H1 (cell line): ENCODE results near the gene SLC35E3.
"Not testable (repeated sequence)": the region's sequence is repeated elsewhere in the genome, so short reads cannot be mapped to it uniquely, and the experiment has no call there.

Experiments
- BRCA1 ChIP-seq: IDR thresholded peaks from 2 replicates; pipeline ENCODE4 v1.6.1; 2012; ENCODE audit warnings: low read depth, low read length, improper control_type of control experiment
- CBX5 ChIP-seq: fragments of 300-800, 300-1000 bp; sonication (generic); IDR thresholded peaks from 2 replicates; pipeline ENCODE4 v1.7.1; 2016; ENCODE audit warnings: antibody characterized with exemption, low read length, low read depth
- CHD1 ChIP-seq: IDR thresholded peaks from 2 replicates; pipeline ENCODE4 v1.6.1; 2012; ENCODE audit warnings: low read depth, low read length, improper control_type of control experiment
- CHD2 ChIP-seq: IDR thresholded peaks from 2 replicates; pipeline ENCODE4 v1.6.1; 2012; ENCODE audit warnings: low read length, improper control_type of control experiment
- GTF2F1 ChIP-seq: IDR thresholded peaks from 2 replicates; pipeline ENCODE4 v1.6.1; 2012; ENCODE audit warnings: low read depth, low read length, improper control_type of control experiment, borderline replicate concordance
- HDAC2 ChIP-seq, 2 experiments: fragments of 300-600 bp in 1 of 2; sonication (generic) in 1 of 2; IDR thresholded peaks; 2 replicates each; pipeline ENCODE4 v1.6.1; 2011 to 2012; ENCODE audit warnings: low read depth in 2 of 2, low read length in 2 of 2, mild to moderate bottlenecking in 2 of 2, moderate library complexity in 2 of 2, borderline replicate concordance in 1 of 2, inconsistent platforms in 1 of 2
- JUND ChIP-seq: IDR thresholded peaks from 2 replicates; pipeline ENCODE4 v1.6.1; 2011; ENCODE audit warnings: mild to moderate bottlenecking, improper control_type of control experiment, low read length
- KDM5A ChIP-seq: fragments of 200-600 bp; IDR thresholded peaks from 2 replicates; pipeline ENCODE4 v1.7.1; 2012; ENCODE audit warnings: mild to moderate bottlenecking, low read length, inconsistent platforms, mixed read lengths
- POLR2A ChIP-seq, 2 experiments: IDR thresholded peaks; 1 replicate in 1 of 2; 2 replicates in 1 of 2; pipeline ENCODE4 v1.6.1; 2011; ENCODE audit warnings: low read depth in 2 of 2, low read length in 2 of 2, mild to moderate bottlenecking in 2 of 2; ENCODE audit errors: control extremely low read depth in 1 of 2
- RNF2 ChIP-seq: fragments of 200-900, 300-1000 bp; sonication (generic); IDR thresholded peaks from 2 replicates; pipeline ENCODE4 v1.7.1; 2016; ENCODE audit warnings: borderline replicate concordance, low read depth, mild to moderate bottlenecking, antibody characterized with exemption, low read length; ENCODE audit not compliant: poor library complexity, severe bottlenecking; ENCODE audit errors: missing control alignments
- SP1 ChIP-seq: IDR thresholded peaks from 2 replicates; pipeline ENCODE4 v1.6.1; 2011; ENCODE audit warnings: low read depth, low read length
- TAF1 ChIP-seq: IDR thresholded peaks from 2 replicates; pipeline ENCODE4 v1.6.1; 2011; ENCODE audit warnings: mild to moderate bottlenecking, low read depth, low read length
- TBP ChIP-seq: IDR thresholded peaks from 2 replicates; pipeline ENCODE4 v1.6.1; 2011; ENCODE audit warnings: low read depth, low read length, improper control_type of control experiment
- TF ChIP-seq, protein P1 (sequence below), 3 experiments: IDR thresholded peaks; 1 replicate in 2 of 3; 2 replicates in 1 of 3; pipeline versions ENCODE4 v1.5.1 to v1.6.1; 2011; ENCODE audit warnings: low read length in 3 of 3, mild to moderate bottlenecking in 3 of 3, inconsistent platforms in 2 of 3, low read depth in 1 of 3, moderate library complexity in 1 of 3; ENCODE audit not compliant: insufficient read depth in 1 of 3; ENCODE audit errors: control extremely low read depth in 1 of 3

GRCh38 chr12:68802911-68803651, 57.1 kb downstream of the SLC35E3 start:
- not testable (repeated sequence) for TF ChIP-seq CHD1; BRCA1; KDM5A; SP1; POLR2A (IDR thresholded peaks at IDR 0.05; ENCODE audit: control extremely low read depth in 1 of 2, low read depth in 2 of 2, low read length in 2 of 2); TAF1; GTF2F1; HDAC2 (IDR thresholded peaks at IDR 0.05; ENCODE audit: borderline replicate concordance in 1 of 2, low read depth in 2 of 2, low read length in 2 of 2); RNF2; TBP; CHD2; CBX5; JUND
- TF ChIP-seq, protein P1, sequence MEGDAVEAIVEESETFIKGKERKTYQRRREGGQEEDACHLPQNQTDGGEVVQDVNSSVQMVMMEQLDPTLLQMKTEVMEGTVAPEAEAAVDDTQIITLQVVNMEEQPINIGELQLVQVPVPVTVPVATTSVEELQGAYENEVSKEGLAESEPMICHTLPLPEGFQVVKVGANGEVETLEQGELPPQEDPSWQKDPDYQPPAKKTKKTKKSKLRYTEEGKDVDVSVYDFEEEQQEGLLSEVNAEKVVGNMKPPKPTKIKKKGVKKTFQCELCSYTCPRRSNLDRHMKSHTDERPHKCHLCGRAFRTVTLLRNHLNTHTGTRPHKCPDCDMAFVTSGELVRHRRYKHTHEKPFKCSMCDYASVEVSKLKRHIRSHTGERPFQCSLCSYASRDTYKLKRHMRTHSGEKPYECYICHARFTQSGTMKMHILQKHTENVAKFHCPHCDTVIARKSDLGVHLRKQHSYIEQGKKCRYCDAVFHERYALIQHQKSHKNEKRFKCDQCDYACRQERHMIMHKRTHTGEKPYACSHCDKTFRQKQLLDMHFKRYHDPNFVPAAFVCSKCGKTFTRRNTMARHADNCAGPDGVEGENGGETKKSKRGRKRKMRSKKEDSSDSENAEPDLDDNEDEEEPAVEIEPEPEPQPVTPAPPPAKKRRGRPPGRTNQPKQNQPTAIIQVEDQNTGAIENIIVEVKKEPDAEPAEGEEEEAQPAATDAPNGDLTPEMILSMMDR (IDR thresholded peaks at IDR 0.05; ENCODE audit: control extremely low read depth in 1 of 3, insufficient read depth in 1 of 3, low read depth in 1 of 3, low read length in 3 of 3) = not testable (repeated sequence)
